NB4 (cell line): ENCODE results near the gene ENOX1.

ENCODE experiments used
- DNase-seq: peaks from one replicate; pipeline ENCODE4 v3.0.0; 2010; ENCODE audit warnings: low read depth
- H3K4me3 ChIP-seq: one replicate; pipeline ENCODE4 v1.5.1; 2011; ENCODE audit warnings: mild to moderate bottlenecking, low read depth, low read length, moderate library complexity
- MAX ChIP-seq: IDR thresholded peaks from 2 replicates; pipeline ENCODE4 v1.6.1; 2011; ENCODE audit warnings: low read depth, low read length
- MYC ChIP-seq: IDR thresholded peaks from 2 replicates; pipeline ENCODE4 v1.6.1; 2011; ENCODE audit warnings: low read depth, low read length
- POLR2A ChIP-seq: IDR thresholded peaks from 2 replicates; pipeline ENCODE4 v1.6.1; 2011; ENCODE audit warnings: mild to moderate bottlenecking; ENCODE audit not compliant: insufficient read length; ENCODE audit errors: extremely low read depth
- TF ChIP-seq, protein P1 (sequence below): IDR thresholded peaks from one replicate; pipeline ENCODE4 v1.5.1; 2012; ENCODE audit warnings: low read depth, low read length

Gene ENOX1

DNA sequence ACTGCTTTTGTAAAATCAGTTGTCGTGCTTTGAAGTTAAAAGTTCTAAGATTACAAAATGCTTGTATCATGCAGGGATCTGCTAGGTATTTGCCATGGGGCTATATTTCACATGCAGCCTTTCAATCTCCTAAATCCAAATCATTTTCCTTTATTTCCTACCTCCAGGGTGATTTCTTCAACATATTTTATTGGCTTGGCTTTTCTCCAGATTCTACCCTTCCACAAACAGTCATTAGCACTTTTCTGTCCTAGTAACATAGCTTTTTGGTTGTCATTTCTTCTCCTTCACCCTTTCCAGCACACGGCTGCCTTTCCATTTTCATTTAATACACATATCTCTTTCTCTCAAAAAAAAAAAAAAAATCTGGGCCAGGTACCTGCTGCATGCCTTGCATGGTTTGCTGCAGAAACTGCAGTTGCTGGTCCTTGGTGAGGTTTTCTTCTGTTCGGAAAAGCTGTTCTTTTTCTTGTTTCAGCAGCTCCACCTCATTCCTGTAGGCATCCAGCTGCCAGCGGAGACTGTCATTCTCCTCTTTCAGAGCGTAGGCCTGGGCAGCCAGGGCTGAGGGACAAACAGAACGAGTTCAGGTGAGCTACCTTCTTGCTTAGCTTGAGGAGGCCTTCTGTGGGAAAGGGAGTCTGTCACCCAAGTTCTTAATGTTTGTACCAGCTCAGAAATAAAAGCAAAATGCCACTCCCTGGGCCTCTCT lies 488.6 kb downstream of the ENOX1 start:
- TF ChIP-seq MYC (no peak), POLR2A (no peak), MAX (no peak)
- TF ChIP-seq, protein P1, sequence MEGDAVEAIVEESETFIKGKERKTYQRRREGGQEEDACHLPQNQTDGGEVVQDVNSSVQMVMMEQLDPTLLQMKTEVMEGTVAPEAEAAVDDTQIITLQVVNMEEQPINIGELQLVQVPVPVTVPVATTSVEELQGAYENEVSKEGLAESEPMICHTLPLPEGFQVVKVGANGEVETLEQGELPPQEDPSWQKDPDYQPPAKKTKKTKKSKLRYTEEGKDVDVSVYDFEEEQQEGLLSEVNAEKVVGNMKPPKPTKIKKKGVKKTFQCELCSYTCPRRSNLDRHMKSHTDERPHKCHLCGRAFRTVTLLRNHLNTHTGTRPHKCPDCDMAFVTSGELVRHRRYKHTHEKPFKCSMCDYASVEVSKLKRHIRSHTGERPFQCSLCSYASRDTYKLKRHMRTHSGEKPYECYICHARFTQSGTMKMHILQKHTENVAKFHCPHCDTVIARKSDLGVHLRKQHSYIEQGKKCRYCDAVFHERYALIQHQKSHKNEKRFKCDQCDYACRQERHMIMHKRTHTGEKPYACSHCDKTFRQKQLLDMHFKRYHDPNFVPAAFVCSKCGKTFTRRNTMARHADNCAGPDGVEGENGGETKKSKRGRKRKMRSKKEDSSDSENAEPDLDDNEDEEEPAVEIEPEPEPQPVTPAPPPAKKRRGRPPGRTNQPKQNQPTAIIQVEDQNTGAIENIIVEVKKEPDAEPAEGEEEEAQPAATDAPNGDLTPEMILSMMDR = no peak
- no peak for DNase-seq

GRCh38 chr13:43295825-43296564 lies 490.8 kb downstream of the ENOX1 start:
- DNase-seq = no peak
- no peak overlapping the region for H3K4me3 ChIP-seq
- TF ChIP-seq POLR2A = no peak
- TF ChIP-seq, protein P1 = no peak
- TF ChIP-seq MYC = no peak

More for the DNA sequence above, 488.6 kb downstream of the ENOX1 start:
- H3K4me3 ChIP-seq = no peak overlapping the region

- no peak for TF ChIP-seq MAX
- TF ChIP-seq MYC = no peak
- TF ChIP-seq, protein P1 = no peak
- TF ChIP-seq POLR2A = no peak
- no peak overlapping the region for H3K4me3 ChIP-seq
These were observed 491.5 kb downstream of the ENOX1 start for GRCh38 chr13:43295321-43295720.

DNA sequence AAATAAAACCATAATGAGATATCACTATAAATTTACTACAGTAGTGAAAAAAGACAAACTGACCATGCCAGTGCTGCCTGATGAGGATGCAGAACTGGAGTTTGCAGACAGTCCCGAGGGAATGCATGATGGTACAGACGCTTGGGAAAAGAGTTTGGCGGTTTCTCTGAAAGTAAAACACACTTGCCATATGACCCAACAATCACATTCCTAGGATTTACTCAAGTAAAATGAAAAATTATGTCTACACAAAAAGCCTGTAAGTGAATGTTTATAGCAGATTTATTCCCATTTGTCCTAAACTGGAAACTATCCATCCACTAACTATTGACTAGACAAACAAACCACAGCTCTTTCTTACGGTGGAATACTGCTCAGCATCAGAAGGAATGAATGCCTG lies 492.4 kb downstream of the ENOX1 start:
- DNase-seq = no peak
- H3K4me3 ChIP-seq = no peak overlapping the region
- TF ChIP-seq, protein P1 = no peak
- no peak for TF ChIP-seq POLR2A
- TF ChIP-seq MAX = no peak
- TF ChIP-seq MYC = no peak

More at GRCh38 chr13:43295321-43295720, 491.5 kb downstream of the ENOX1 start:
- DNase-seq = no peak

DNA sequence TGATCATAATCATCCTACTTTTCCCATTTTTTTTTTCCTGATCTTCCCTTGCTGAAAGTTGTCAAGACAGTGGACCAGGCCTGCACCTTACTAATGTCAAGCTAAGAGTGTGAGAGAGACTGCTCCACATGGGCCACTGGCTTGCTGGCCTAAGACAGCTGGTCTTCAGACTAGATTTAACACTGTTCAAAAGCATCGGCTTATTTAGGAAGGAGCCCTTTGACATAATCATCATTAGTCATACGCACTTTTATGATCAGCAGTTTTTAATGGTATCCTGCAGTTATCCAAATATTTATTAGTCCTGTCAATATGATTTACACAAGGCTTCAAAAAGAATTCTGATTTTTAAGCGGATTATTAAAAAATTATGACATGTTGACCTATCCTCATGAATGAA lies 492.8 kb downstream of the ENOX1 start:
- DNase-seq = no peak
- no peak for TF ChIP-seq MAX
- no peak for TF ChIP-seq POLR2A
- TF ChIP-seq MYC = no peak
- TF ChIP-seq, protein P1 = no peak
- H3K4me3 ChIP-seq = no peak overlapping the region

GRCh38 chr13:43293561-43293960 lies 493.2 kb downstream of the ENOX1 start:
- H3K4me3 ChIP-seq = no peak overlapping the region
- DNase-seq = no peak
- TF ChIP-seq MAX (no peak), MYC (no peak)
